Nephron (organoid): ENCODE results near the gene ETNK2.

Experiments
- H3K27ac Mint-ChIP-seq, 3 experiments: 2 replicates each; pipeline ENCODE4 v1.8.0; 2020; ENCODE audit warnings: mixed read lengths in 3 of 3, mild to moderate bottlenecking in 2 of 3, moderate library complexity in 1 of 3
- H3K27me3 Mint-ChIP-seq: 2 replicates; pipeline ENCODE4 v1.8.0; 2021; ENCODE audit warnings: low read depth, mild to moderate bottlenecking, moderate library complexity, mixed read lengths
- H3K36me3 Mint-ChIP-seq: 2 replicates; pipeline ENCODE4 v1.8.0; 2020; ENCODE audit warnings: low read depth, mixed read lengths
- H3K4me1 Mint-ChIP-seq: 2 replicates; pipeline ENCODE4 v1.8.0; 2020; ENCODE audit warnings: mixed read lengths
- H3K4me3 Mint-ChIP-seq, 3 experiments: 2 replicates each; pipeline ENCODE4 v1.8.0; 2020; ENCODE audit warnings: mild to moderate bottlenecking in 3 of 3, mixed read lengths in 3 of 3, moderate library complexity in 2 of 3
- H3K9me3 Mint-ChIP-seq: 2 replicates; pipeline ENCODE4 v1.8.0; 2020; ENCODE audit warnings: mixed read lengths
- TF ChIP-seq, protein P1 (sequence below), 3 experiments: fragments of 200-600 bp; sonication (generic); IDR thresholded peaks; one replicate each; pipeline ENCODE4 v1.5.0; 2021; ENCODE audit warnings: antibody characterized with exemption in 3 of 3; ENCODE audit not compliant: unreplicated experiment in 3 of 3

Gene ETNK2

DNA sequence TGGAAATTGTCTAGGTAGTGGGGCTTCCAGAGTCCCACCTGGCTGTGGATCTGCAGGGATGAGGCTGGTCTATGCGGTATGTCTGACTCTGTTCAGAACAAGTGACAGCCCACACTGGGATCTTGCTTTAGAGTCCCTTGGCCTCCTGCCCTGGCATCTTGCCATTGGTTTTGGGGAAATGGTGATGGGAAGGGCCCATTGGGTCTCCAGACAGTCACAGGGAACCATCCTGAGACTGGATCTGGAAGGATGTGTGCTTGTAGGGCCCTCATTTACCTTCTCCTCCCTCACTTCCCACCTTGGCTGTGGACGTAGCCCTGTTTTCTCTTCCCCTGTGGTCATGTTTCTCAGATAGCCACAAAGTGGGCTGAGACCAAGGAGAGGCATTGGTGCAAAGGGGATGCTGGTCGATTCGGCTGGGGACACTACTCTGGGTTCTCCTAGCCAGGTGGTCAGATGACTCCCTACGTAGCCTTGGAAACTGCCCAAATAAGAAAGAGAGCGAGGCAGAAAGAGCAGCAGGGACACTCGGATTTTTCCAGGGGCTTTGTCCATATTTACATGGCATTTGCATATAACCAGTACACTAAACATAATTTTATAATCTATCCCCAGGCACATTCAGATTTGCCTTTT lies 63.8 kb downstream of the ETNK2 start:
- Mint-ChIP-seq H3K9me3 (no peaks in the 10 kb centered on the region), H3K27ac (peak overlapping the region; percentile 89 to 99 (median 97)), H3K36me3 (no peaks in the 10 kb centered on the region), H3K4me1 (peaks cover 74% of the 10 kb centered on the region), H3K27me3 (no peaks in the 10 kb centered on the region), H3K4me3 (peak overlapping the region in 1 of 3 experiments; percentile 47)
- TF ChIP-seq, protein P1, sequence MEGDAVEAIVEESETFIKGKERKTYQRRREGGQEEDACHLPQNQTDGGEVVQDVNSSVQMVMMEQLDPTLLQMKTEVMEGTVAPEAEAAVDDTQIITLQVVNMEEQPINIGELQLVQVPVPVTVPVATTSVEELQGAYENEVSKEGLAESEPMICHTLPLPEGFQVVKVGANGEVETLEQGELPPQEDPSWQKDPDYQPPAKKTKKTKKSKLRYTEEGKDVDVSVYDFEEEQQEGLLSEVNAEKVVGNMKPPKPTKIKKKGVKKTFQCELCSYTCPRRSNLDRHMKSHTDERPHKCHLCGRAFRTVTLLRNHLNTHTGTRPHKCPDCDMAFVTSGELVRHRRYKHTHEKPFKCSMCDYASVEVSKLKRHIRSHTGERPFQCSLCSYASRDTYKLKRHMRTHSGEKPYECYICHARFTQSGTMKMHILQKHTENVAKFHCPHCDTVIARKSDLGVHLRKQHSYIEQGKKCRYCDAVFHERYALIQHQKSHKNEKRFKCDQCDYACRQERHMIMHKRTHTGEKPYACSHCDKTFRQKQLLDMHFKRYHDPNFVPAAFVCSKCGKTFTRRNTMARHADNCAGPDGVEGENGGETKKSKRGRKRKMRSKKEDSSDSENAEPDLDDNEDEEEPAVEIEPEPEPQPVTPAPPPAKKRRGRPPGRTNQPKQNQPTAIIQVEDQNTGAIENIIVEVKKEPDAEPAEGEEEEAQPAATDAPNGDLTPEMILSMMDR (IDR thresholded peaks at IDR 0.05; ENCODE audit: unreplicated experiment in 3 of 3): no peak

DNA sequence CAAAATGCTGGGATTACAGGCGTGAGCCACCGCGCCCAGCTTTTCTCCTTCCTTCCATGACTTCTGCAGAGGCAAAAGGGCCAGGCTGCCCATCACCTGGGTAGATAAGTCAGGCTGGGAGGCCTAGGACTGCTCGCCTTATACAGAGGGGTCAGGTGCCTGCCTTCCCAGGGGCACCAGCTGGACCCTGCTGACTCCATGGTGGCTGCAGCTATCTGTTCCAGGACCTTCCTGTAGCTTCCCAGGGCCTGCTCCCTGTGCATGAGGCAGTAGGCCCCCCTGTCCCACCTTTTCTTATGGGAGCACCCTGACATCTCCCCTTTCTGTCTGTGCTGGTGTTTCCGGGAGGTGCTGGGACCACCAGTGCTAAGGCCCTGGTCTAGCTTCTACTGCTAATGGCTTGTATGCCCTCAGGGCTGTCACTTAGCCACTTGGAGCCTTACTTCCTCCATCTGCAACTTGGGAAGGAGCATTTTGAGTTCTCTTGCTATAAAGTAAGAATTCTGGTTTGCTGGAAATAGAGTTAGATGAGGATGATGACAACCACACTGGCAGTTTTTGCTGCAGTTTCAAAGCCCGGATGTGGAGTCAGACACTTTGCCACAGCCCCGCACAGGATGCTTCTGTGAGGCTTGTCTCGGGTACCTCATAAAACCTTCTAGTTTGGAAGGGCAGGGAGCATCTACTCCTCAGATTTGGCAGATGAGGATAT lies 64.5 kb downstream of the ETNK2 start:
- Mint-ChIP-seq H3K27ac (peak overlapping the region; percentile 34 to 99 (median 89)), H3K27me3 (no peaks in the 10 kb centered on the region), H3K9me3 (no peaks in the 10 kb centered on the region), H3K4me1 (peaks cover 75% of the 10 kb centered on the region), H3K36me3 (no peaks in the 10 kb centered on the region), H3K4me3 (no peak overlapping the region)
- TF ChIP-seq, protein P1 (IDR thresholded peaks at IDR 0.05; ENCODE audit: unreplicated experiment in 3 of 3): no peak

DNA sequence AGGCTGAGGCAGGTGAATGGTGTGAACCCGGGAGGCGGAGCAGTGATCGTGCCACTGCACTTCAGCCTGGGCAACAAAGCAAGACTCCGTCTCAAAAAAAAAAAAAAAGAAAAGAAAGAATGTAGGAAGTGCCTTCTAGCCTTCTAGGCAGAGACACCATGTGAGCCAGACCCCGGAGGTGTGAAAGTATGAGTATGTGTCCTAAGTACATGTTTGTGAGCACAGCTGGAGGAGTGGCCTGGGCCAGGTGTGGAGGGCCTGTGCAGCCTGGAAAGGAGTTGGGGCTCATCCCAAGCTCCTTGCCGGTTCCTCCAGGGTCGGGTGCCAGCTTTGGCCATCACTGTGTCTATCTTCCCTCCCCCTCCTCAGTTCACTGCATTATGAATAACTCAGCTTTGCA lies 66.0 kb downstream of the ETNK2 start:
- Mint-ChIP-seq H3K27ac (peak overlapping the region; percentile 37 to 94 (median 90)), H3K4me3 (no peak overlapping the region), H3K36me3 (no peaks in the 10 kb centered on the region), H3K9me3 (no peaks in the 10 kb centered on the region), H3K4me1 (peaks cover 76% of the 10 kb centered on the region), H3K27me3 (no peaks in the 10 kb centered on the region)
- TF ChIP-seq, protein P1 (IDR thresholded peaks at IDR 0.05; ENCODE audit: unreplicated experiment in 3 of 3): no peak

DNA sequence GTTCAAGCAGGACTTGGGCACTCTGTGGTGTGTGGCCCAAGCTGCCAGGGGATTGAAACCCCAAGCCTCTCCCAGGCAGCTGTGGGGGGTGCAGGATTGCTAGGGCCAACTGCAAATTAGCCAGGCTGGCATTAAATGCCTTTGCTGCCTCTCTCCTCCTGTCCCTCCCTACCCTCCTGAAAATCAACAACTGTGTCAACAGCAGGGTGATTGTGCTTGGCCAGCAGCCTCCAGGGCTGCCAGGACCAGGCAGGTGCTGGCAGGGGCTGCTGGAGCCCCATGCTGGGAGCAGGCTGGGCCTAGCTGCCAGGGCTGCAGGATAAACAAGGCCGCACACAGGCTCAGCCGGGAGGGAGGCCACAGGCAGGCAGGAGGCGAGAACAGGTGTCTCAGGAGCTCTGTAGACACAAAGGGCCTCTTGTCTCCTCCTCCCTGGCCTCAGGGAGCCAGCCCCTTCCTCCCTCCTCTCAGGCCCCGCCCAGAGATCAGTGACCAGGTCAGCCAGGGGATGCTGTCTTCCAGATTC lies 67.5 kb downstream of the ETNK2 start:
- Mint-ChIP-seq H3K36me3 (no peaks in the 10 kb centered on the region), H3K27ac (peak overlapping the region; percentile 89 to 94 (median 90)), H3K4me1 (peaks cover 78% of the 10 kb centered on the region), H3K27me3 (no peaks in the 10 kb centered on the region), H3K4me3 (no peak overlapping the region), H3K9me3 (no peaks in the 10 kb centered on the region)
- TF ChIP-seq, protein P1 (IDR thresholded peaks at IDR 0.05; ENCODE audit: unreplicated experiment in 3 of 3): no peak

DNA sequence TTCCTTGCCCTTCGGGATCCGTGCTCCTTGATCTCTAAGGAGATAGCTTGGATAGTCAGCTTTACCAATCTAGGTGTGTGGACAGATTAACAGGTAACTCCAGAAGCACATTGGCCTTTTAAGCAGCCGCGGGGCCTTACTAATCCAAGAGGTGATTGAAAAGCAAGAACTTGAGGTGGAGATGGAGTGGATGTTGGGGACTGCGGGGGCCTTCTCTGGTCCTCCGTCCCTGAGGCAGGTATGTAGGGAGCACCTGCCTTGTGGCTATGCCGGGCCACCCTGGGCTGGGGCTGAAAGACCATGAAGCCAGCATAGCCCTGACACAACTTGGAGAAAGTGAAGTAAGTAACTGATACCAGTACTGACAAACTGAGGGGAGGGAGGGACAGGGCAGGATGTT lies 68.4 kb downstream of the ETNK2 start:
- H3K27ac Mint-ChIP-seq: peak overlapping the region; percentile 89 to 94 (median 90)
- H3K9me3 Mint-ChIP-seq: no peaks in the 10 kb centered on the region
- peaks cover 74% of the 10 kb centered on the region for H3K4me1 Mint-ChIP-seq
- H3K27me3 Mint-ChIP-seq: no peaks in the 10 kb centered on the region
- H3K4me3 Mint-ChIP-seq: no peak overlapping the region
- TF ChIP-seq, protein P1 (IDR thresholded peaks at IDR 0.05; ENCODE audit: unreplicated experiment in 3 of 3): no peak
- H3K36me3 Mint-ChIP-seq: no peaks in the 10 kb centered on the region
